ENCODE data around the gene CCDC174. TPM values are rescaled to one million over a fixed set of nuclear protein-coding genes. Genes with fewer than 3 reads are reported as not detected.

CCDC174 gene
- total and polyA plus RNA-seq, 2 of the 4 experiments (the other 2 are of a cell fraction): 5.9 to 9.6 TPM

- Histone ChIP-seq H2BK120ac (ENCODE audit: low read depth, low read length) (no peak overlapping the region), H4K5ac (ENCODE audit: low read depth, low read length) (no peak overlapping the region), H3K27ac (ENCODE audit: insufficient read depth, low read length) (no peak overlapping the region), H3K4ac (ENCODE audit: low read depth, low read length) (no peak overlapping the region), H2BK5ac (ENCODE audit: low read depth, low read length, poor library complexity, severe bottlenecking) (no peak overlapping the region), H3K18ac (ENCODE audit: low read depth, low read length) (no peak overlapping the region), H2AFZ (replicated peaks; ENCODE audit: low read length, poor library complexity) (no peak overlapping the region), H2AK5ac (ENCODE audit: low read depth, low read length) (no peak overlapping the region), H4K20me1 (ENCODE audit: insufficient read depth, low read length) (no peaks in the 10 kb centered on the region), H3K27me3 (ENCODE audit: control insufficient read depth, insufficient read depth, low read length) (peaks cover 17% of the 10 kb centered on the region), H3K36me3 (ENCODE audit: control insufficient read depth, insufficient read depth, low read length) (no peaks in the 10 kb centered on the region), H3K4me2 (ENCODE audit: low read depth, low read length) (no peak overlapping the region), H3K14ac (replicated peaks; ENCODE audit: low read depth, low read length) (no peak overlapping the region), H3K4me1 (ENCODE audit: control insufficient read depth, insufficient read depth, low read length) (no peaks in the 10 kb centered on the region), H2BK20ac (ENCODE audit: low read depth, low read length) (no peak overlapping the region), H3K9me1 (ENCODE audit: insufficient read depth, low read length) (no peaks in the 10 kb centered on the region; the same call in 1 of the 2 replicates), H3K56ac (ENCODE audit: extremely low read depth, insufficient read depth, low read length) (no peak overlapping the region), H4K91ac (ENCODE audit: insufficient read depth, low read depth, low read length) (no peak overlapping the region), H3K4me3 (ENCODE audit: insufficient read depth, low read depth, low read length) (no peak overlapping the region), H3K9me3 (ENCODE audit: control insufficient read depth, insufficient read depth, low read length) (no peaks in the 10 kb centered on the region), H2BK15ac (ENCODE audit: low read depth, low read length) (no peak overlapping the region), H2AK9ac (replicated peaks; ENCODE audit: low read depth, low read length, poor library complexity) (no peak overlapping the region), H3K9ac (ENCODE audit: low read depth, low read length) (no peak overlapping the region), H4K8ac (ENCODE audit: low read depth in 2 of 2, low read length in 2 of 2) (no peak overlapping the region), H3K79me1 (ENCODE audit: low read depth in 1 of 2, low read length in 2 of 2) (no peaks in the 10 kb centered on the region), H3K23ac (ENCODE audit: low read depth, low read length) (no peak overlapping the region)
- ChIA-PET POLR2A (ENCODE audit: unreplicated experiment) (no interaction called here), CTCF (interaction anchor here (0.6 kb wide), 2 partner anchors 11 to 58 kb away, joined by 4 to 6 read pairs; no protein-coding TSS in a partner anchor)
- dilution Hi-C loops (cut with HindIII; ENCODE audit: low sequenced_read_pairs, unreplicated experiment): no loop called here
- DNase-seq: no peak
- WGBS, 2 experiments (ENCODE audit: extremely low coverage in 2 of 2, insufficient read length in 1 of 2): no CpG with 5 or more reads among the region's 4 CpGs
- intact Hi-C loops (cut with micrococcal nuclease): no loop called here
- BruUV-seq (replicated peaks): no TSS peak
- in situ Hi-C loops (cut with MboI; ENCODE audit: low sequenced_read_pairs): no loop called here
- no peak for ATAC-seq (ENCODE audit: low read depth)
- TF ChIP-seq USF2 (IDR thresholded peaks at IDR 0.05; ENCODE audit: low read depth, low read length) (no peak), ELK1 (IDR thresholded peaks at IDR 0.05; ENCODE audit: borderline replicate concordance, low read depth, low read length) (no peak), CEBPB (IDR thresholded peaks at IDR 0.05; ENCODE audit: low read depth, low read length) (no peak)
Observed at GRCh38 chr3:14641346-14641745, 10.2 kb upstream of the CCDC174 start.

Measured in IMR-90 (cell line).